ENCODE data around the gene C10orf143. TPM values are rescaled to one million over a fixed set of nuclear protein-coding genes. Genes with fewer than 3 reads are reported as not detected.
"Not testable (repeated sequence)": the region's sequence is repeated elsewhere in the genome, so short reads cannot be mapped to it uniquely, and the experiment has no call there.

Gene C10orf143
- total RNA-seq, 4 donors from 2014 or later = 1.6 to 5.8 (median 3.7) TPM; not detected in 1

- TF ChIP-seq CTCF (IDR thresholded peaks at IDR 0.05) (peak; percentile 73 to 90 (median 82)), POLR2A (IDR thresholded peaks at IDR 0.05) (no peak)
- H3K4me3 ChIP-seq = peak overlapping the region; percentile 64 to 82 (median 68)
- H3K9me3 ChIP-seq = no peaks in the 10 kb centered on the region
- DNase-seq = peak; percentile 58 to 90 (median 80)
- peaks cover 0 to 16% (median 2%) of the 10 kb centered on the region in 4 donors for H3K4me1 ChIP-seq
- no peaks in the 10 kb centered on the region for H3K36me3 ChIP-seq
- peak overlapping the region; percentile 91 to 98 (median 94) for H3K27ac ChIP-seq
- no peaks in the 10 kb centered on the region for H3K27me3 ChIP-seq
These were observed 809 bp downstream of the C10orf143 start for GRCh38 chr10:130109796-130110245.

GRCh38 chr10:130108934-130109604 lies 1.6 kb downstream of the C10orf143 start:
- H3K27ac ChIP-seq = no peak overlapping the region

GRCh38 chr10:130108146-130108545 lies 2.5 kb downstream of the C10orf143 start:
- DNase-seq, H3K4me3 ChIP-seq, H3K9me3 ChIP-seq, H3K27me3 ChIP-seq, H3K36me3 ChIP-seq, H3K27ac ChIP-seq: not testable (repeated sequence)
- H3K4me1 ChIP-seq = peaks cover 0 to 16% (median 2%) of the 10 kb centered on the region in 4 donors

More at GRCh38 chr10:130108934-130109604, 1.6 kb downstream of the C10orf143 start:
- peaks cover 0 to 16% (median 2%) of the 10 kb centered on the region in 4 donors for H3K4me1 ChIP-seq
- DNase-seq = no peak
- no peak for TF ChIP-seq POLR2A (IDR thresholded peaks at IDR 0.05)
- no peak for TF ChIP-seq CTCF (IDR thresholded peaks at IDR 0.05)
- no peaks in the 10 kb centered on the region for H3K36me3 ChIP-seq
- peak overlapping the region in 2 of 4 donors; percentile 64 for H3K4me3 ChIP-seq
- H3K9me3 ChIP-seq = no peaks in the 10 kb centered on the region
- H3K27me3 ChIP-seq = no peaks in the 10 kb centered on the region

GRCh38 chr10:130105724-130106123 lies 4.9 kb downstream of the C10orf143 start:
- Histone ChIP-seq H3K27ac (no peak overlapping the region), H3K4me3 (no peak overlapping the region), H3K4me1 (peaks cover 0 to 10% (median 2%) of the 10 kb centered on the region in 4 donors), H3K9me3 (no peaks in the 10 kb centered on the region), H3K27me3 (no peaks in the 10 kb centered on the region), H3K36me3 (no peaks in the 10 kb centered on the region)
- no peak for DNase-seq
- TF ChIP-seq POLR2A (IDR thresholded peaks at IDR 0.05) = no peak
- no peak for TF ChIP-seq CTCF (IDR thresholded peaks at IDR 0.05)

GRCh38 chr10:130099344-130099743 lies 11.3 kb downstream of the C10orf143 start:
- H3K27me3 ChIP-seq = no peaks in the 10 kb centered on the region
- H3K36me3 ChIP-seq = no peaks in the 10 kb centered on the region
- no peak overlapping the region for H3K27ac ChIP-seq
- H3K4me1 ChIP-seq = no peaks in the 10 kb centered on the region
- no peak for TF ChIP-seq POLR2A (IDR thresholded peaks at IDR 0.05)
- no peak for TF ChIP-seq CTCF (IDR thresholded peaks at IDR 0.05)
- no peaks in the 10 kb centered on the region for H3K9me3 ChIP-seq
- no peak for DNase-seq
- H3K4me3 ChIP-seq = no peak overlapping the region

GRCh38 chr10:130090565-130090964 lies 20.1 kb downstream of the C10orf143 start:
- DNase-seq, H3K9me3 ChIP-seq, H3K36me3 ChIP-seq, H3K27me3 ChIP-seq, H3K27ac ChIP-seq, H3K4me3 ChIP-seq, H3K4me1 ChIP-seq: not testable (repeated sequence)

All from Peyer's patch (tissue), 4 donors.